SKM-1 (cell line): ENCODE measurements around the gene AP5B1.
A peak's percentile ranks its signal among the peaks of the same experiment; 100 is the strongest.
"Not testable (repeated sequence)": the region's sequence is repeated elsewhere in the genome, so short reads cannot be mapped to it uniquely, and the experiment has no call there.

Experiments
- DNase-seq: peaks from one replicate; lab custom pipeline; 2025; ENCODE audit not compliant: unreplicated experiment; lab: John Stamatoyannopoulos, UW

Gene AP5B1

DNA sequence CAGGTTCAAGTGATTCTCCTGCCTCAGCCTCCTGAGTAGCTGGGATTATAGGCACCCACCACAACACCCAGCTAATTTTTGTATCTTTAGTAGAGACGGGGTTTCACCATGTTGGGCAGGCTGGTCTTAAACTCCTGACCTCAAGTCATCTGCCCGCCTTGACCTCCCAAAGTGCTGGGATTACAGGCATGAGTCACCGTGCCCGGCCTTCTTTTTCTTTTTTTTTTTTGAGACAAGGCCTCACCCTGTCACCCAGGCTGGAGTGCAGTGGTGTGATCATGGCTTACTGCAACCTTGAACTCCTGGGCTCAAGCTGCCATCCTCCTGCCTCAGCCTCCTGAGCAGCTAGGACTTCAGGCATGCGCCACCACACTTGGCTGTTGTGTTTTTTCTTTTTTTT, 13.0 kb downstream of the AP5B1 start:
- DNase-seq: not testable (repeated sequence)

DNA sequence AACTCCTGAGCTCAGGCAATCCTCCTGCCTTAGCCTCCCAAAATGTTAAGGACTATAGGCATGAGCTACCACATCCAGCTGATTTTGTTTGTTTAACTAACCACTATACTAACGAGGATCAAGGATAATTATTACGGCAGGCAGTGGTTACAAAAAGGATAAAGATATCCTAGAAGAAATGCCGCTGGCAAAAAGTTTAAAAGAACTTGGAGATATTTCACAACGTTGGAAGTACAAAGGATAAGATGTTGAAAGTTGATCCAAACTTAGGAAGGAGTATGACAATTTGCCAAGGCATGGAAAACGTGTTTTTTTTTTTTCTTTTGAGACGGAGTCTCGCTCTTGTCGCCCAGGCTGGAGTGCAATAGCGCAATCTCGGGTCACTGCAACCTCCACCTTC, 13.4 kb downstream of the AP5B1 start:
- no peak for DNase-seq

DNA sequence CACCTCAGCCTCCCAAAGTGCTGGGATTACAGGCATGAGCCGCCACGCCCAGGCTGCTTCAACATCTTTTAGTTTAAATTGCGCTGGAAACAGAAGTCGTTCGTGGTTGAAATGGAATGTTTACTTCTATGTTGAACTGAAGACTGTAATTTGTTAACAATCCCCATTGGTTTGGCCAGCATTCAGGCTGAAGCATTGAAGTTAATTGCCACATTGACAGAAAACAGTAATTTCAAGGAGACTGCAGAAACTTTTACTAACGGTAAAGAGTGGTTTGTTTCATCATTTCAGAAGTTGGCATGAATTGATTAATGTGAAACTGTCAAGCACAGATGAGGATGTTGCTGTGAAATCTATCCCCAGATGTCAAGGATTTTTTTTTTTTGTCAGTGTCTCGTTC, 14.2 kb downstream of the AP5B1 start:
- peak; percentile 74 for DNase-seq

DNA sequence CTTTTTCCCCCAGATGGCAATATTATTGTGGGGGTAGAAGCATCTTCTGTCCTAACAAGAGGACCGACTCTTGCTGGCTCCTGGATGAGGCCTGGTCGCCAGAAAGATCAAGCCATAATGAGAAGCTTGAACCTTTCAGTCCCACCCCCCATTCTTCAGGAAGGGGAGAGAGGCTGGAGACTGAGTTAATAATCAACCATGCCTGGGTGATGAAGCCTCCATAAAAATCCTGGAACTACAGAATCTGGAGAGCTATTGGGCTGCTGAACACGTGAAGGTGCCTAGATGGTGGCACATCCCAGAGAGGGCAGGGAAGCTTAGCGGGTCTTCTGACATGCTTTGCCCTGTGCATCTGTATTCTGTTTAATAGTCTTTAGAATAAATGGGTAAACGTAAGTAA, 16.3 kb downstream of the AP5B1 start:
- no peak for DNase-seq

DNA sequence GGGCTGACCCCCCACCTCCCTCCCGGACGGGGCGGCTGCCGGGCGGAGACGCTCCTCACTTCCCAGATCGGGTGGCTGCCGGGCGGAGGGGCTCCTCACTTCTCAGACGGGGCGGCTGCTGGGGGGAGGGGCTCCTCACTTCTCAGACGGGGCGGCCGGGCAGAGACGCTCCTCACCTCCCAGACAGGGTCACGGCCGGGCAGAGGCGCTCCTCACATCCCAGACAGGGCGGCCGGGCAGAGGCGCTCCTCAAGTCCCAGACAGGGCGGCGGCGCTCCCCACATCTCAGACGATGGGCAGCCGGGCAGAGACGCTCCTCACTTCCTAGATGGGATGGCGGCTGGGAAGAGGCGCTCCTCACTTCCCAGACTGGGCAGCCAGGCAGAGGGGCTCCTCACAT, 18.0 kb downstream of the AP5B1 start:
- not testable (repeated sequence) for DNase-seq

DNA sequence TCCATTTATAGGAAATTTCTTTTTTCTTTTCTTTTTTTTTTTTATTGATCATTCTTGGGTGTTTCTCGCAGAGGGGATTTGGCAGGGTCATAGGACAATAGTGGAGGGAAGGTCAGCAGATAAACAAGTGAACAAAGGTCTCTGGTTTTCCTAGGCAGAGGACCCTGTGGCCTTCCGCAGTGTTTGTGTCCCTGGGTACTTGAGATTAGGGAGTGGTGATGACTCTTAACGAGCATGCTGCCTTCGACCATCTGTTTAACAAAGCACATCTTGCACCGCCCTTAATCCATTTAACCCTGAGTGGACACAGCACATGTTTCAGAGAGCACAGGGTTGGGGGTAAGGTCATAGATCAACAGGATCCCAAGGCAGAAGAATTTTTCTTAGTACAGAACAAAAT, 18.6 kb downstream of the AP5B1 start:
- not testable (repeated sequence) for DNase-seq

DNA sequence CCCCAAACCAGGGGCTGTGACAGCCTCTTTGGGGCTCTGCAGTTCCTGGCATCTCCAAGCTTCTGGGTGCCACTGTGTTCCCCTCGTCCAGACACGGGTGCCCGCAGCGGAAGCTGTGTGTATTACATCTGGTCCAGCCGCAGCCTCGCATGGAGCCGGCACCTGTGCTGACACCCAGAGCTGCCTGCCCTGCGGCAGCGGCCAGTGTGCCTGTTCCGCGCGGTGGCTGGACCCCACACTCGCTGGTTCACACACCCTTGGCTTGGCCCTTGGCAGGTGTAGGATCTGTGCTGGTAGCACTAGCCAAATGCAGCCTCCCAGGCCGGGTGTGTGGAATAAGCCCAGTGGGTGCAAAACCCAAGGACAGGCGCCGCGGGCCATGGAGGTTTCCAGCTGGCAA, 35.7 kb downstream of the AP5B1 start:
- DNase-seq: no peak

DNA sequence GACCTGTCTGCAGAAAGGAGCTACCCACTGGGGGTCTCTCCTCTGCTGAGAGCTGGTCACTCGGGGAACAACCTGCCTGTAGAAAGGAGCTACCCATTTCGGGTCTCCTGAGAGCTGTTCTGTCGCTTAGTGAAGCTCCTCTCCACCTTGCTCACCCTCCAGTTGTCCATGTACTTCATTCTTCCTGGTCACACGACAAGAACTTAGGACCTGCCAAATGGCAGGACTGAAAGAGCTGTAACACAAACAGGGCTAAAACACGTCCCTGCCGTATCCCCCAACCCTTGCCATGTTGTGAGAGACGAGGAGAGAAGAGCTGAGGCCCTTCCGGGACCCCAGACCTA, 36.1 kb downstream of the AP5B1 start:
- no peak for DNase-seq

DNA sequence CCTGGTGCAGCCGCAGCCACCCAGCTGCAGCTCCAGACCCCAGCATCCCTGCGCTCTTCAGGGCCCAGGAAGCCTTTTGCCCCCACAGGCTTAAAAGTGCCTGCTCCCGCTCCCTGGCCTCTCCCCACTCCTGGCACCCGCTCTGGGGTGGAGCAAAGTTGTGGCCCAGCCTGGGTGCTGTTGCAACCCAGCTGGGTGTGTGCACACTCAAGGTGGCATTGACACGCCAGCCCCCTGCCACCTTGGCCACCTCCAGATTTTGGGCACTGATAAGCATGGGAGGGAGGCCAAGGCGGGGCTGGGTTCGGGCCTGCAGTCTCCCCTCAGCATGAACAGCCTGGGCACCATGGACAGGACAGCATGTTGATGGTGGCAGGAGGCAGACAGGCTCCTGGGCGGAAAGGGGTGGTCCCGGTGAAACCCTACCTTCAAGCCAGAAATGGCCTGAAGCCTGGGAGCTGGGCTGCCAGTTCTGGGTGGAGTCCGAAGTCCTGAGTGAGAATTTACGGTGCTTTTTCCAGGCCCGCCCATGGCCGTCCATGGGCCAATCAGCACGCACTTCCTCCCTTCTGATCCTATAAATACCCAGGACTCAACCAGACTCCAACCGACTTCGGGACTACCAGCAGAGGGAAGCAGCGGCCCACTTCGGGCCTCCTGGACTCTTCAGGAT, 36.6 kb downstream of the AP5B1 start:
- peak; percentile 15 for DNase-seq

DNA sequence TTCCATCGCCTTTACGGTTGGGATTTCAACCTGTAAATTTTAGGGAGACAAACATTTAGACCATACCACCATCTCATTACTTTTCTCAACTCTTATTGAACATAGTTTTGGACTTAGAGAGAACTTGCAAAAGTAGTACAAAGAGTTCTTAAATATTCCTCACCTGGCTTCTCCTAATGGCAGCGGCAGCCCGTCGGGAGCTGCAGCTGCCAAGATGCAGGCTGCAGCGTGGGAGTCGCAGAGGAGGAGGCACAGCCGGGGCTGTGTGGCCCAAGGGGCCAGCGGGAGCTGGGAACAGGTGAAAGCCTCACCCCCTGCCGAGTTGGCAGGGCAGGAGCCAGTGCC, 37.1 kb downstream of the AP5B1 start:
- DNase-seq: no peak

DNA sequence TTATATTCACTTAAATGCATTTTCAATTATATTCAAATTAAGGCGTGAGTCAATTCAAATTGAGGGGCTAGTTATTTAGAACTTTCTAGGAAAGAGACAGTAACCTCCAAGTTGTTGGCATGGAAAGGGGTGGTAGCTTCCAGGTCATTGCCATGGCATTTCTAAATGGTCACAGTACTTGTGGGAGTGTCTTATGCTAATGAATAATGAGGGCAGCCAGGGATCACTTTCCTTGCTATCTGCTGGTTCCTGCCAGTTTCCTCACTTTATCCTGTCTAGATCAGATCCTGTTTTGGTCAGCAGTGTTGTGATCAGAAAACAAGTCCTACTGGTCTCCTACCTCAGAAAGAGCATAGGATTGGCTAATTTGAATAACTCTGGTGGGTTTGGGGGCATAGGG, 38.4 kb downstream of the AP5B1 start:
- no peak for DNase-seq

DNA sequence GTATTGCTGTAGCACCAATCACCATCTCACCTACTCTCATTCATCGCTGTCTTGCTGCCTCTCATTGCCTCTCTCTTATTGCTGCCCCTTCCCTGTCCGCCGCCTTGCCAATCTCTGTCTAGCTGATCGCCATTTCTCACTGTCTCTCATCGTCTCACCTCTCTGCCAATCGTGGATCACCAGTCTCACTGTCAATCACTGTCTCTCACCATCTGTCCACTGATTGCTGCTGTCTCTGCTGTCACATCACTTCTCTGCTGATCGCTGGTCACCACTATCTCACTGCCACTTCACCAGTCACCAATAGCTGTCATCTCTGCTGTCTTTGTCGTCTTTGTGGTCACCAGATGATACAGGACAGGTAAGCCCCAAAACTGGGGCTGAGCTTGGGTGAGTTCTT, 39.6 kb downstream of the AP5B1 start:
- no peak for DNase-seq

DNA sequence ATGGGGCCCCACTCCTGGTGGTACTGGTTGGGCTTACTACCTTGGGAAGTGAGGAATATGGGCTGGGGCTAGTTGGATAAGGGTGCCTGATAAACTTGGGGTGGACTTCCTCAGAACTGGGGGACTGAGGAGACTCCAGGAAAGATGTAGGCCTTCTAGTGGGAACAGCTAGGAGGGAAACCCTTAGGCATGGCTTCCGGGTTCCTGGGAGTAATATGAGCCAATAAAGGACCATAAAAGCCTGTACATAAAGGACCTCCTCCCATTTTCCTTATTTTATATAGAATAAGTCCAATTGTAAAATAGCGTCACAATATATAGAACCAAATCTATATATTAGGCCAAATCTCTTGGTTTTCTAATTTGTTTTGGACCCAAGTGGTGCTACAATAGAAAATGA, 41.8 kb downstream of the AP5B1 start:
- no peak for DNase-seq

DNA sequence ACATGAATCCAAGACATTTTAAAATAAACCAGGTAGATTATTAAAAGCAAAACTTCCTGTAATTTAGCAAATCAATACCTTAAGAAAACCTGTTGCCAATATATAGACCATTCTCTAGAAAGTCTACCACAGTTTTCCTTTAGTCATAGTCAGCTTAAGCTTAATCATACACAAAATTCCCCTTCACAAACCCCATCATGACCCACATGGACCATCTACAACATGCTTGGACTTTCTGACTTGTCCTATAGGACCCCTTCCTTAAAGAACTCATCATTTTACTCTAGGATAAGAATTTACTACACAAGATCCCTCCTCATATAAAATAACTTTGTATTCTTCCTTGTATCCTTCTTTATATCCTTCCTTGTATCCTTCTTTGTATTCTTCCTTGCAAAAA, 44.0 kb downstream of the AP5B1 start:
- DNase-seq: no peak

DNA sequence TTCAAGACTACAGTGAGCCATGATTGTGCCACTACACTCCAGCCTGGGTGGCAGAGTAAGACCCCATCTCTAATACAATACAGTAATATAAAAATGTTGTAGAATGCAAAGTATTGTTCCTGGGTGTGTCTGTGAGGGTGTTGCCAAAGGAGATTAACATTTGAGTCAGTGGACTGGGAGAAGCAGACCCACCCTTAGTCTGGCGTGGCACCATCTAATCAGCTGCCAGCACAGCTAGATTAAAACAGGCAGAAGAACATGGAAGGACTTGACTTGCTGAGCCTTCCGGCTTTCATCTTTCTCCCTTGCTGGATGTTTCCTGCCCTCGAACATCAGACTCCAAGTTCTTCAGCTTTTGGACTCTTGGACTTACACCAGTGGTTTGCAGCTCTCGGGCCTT, 45.7 kb downstream of the AP5B1 start:
- not testable (repeated sequence) for DNase-seq

DNA sequence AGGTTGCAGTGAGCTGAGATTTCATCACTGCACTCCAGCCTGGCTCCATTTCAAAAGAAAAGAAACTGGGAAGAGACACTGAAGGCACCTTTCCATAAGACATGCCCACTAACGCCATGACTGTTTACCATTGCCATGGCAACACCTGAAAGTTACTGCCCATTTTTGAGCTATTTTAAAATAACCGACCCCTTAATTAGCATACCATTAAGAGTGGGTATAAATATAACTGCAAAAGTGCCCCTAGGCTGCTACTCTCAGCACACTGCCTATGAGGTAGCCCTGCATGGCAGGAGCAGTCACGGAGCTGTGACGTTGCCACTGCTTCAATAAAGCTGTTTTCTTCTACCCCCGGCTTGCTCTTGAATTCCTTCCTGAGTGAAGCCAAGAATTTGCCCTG, 50.3 kb downstream of the AP5B1 start:
- DNase-seq: no peak

DNA sequence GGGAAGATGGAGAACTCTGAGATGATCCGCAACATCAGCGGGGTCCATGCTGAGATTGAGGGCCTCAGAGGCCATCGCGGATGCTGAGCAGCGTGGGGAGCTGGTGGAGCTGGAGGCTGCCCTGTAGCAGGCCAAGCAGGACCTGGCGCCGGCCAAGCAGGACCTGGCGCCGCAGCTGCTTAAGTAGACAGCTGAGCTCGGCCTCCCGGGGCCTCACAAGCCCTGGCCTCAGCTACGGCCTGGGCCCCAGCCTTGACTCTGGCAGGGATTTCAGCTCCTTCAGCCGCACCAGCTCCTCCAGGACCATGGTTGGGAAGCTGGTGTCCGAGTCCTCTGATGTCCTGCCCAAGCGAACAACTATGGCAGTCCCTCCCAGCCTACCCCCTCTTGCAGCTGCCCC, 52.9 kb downstream of the AP5B1 start:
- DNase-seq: no peak

DNA sequence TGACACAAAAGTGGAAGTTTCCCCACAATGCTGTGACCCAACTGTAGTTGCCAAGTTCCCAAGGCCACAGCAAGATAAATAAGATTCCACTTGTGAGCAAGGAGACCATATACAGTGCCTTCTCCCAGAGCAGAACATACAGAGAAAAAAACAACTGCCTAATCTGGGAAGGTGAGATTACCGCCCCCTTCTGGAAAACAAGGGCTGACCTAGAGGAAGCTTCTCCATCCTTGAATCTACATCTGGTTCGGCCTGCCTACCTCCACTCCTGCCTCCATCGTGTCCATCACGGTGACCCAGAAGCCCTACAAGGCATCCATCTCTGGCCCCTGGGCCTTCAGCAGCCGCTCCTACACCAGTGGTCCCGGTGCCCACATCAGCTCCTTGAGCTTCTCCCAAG, 54.1 kb downstream of the AP5B1 start:
- no peak for DNase-seq
